ENCODE results near the gene CCDC71. TPM values are rescaled to one million over a fixed set of nuclear protein-coding genes. Genes with fewer than 3 reads are reported as not detected.

CCDC71 gene
- total and polyA plus RNA-seq, 9 of the 15 experiments (the other 6 are each of a cell fraction or from before 2014, with no cell fraction given), result 0.13 to 19.3 (median 14.3) TPM

- TF ChIP-seq MTA3 (IDR thresholded peaks at IDR 0.05; ENCODE audit: borderline replicate concordance) (peak; percentile 85; the same call in 1 of the 2 replicates), SRSF1 (IDR thresholded peaks at IDR 0.05; ENCODE audit: low read depth, low read length) (no peak), LCOR (CRISPR knock-in tag; IDR thresholded peaks at IDR 0.05) (peak; percentile 96), CC2D1A (IDR thresholded peaks at IDR 0.05) (no peak; the same call in 1 of the 2 replicates), GTF2A2 (tag; IDR thresholded peaks at IDR 0.05) (no peak), CHD2 (IDR thresholded peaks at IDR 0.05; ENCODE audit: low read depth, low read length) (no peak; the same call in 1 of the 2 replicates), PHF20 (IDR thresholded peaks at IDR 0.05; ENCODE audit: partially characterized antibody) (peak; percentile 27), FOSL1 (tag; conservative IDR thresholded peaks at IDR 0.05) (no peak; the same call in 1 of the 2 replicates), GTF2E2 (tag; IDR thresholded peaks at IDR 0.05) (no peak), HIVEP1 (CRISPR knock-in tag; IDR thresholded peaks at IDR 0.05) (no peak), ZNF280B (CRISPR knock-in tag; IDR thresholded peaks at IDR 0.05) (no peak)
- TF ChIP-seq, protein P1, sequence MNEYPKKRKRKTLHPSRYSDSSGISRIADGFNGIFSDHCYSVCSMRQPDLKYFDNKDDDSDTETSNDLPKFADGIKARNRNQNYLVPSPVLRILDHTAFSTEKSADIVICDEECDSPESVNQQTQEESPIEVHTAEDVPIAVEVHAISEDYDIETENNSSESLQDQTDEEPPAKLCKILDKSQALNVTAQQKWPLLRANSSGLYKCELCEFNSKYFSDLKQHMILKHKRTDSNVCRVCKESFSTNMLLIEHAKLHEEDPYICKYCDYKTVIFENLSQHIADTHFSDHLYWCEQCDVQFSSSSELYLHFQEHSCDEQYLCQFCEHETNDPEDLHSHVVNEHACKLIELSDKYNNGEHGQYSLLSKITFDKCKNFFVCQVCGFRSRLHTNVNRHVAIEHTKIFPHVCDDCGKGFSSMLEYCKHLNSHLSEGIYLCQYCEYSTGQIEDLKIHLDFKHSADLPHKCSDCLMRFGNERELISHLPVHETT (CRISPR knock-in tag; conservative IDR thresholded peaks at IDR 0.05 in 1 of 2, IDR thresholded peaks at IDR 0.05 in 1 of 2), result peak in 1 of 2 experiments; percentile 50; a peak in 1 of 4 replicates
- TF ChIP-seq, protein P2, sequence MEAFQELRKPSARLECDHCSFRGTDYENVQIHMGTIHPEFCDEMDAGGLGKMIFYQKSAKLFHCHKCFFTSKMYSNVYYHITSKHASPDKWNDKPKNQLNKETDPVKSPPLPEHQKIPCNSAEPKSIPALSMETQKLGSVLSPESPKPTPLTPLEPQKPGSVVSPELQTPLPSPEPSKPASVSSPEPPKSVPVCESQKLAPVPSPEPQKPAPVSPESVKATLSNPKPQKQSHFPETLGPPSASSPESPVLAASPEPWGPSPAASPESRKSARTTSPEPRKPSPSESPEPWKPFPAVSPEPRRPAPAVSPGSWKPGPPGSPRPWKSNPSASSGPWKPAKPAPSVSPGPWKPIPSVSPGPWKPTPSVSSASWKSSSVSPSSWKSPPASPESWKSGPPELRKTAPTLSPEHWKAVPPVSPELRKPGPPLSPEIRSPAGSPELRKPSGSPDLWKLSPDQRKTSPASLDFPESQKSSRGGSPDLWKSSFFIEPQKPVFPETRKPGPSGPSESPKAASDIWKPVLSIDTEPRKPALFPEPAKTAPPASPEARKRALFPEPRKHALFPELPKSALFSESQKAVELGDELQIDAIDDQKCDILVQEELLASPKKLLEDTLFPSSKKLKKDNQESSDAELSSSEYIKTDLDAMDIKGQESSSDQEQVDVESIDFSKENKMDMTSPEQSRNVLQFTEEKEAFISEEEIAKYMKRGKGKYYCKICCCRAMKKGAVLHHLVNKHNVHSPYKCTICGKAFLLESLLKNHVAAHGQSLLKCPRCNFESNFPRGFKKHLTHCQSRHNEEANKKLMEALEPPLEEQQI (IDR thresholded peaks at IDR 0.05), result no peak
- TF ChIP-seq, protein P3, sequence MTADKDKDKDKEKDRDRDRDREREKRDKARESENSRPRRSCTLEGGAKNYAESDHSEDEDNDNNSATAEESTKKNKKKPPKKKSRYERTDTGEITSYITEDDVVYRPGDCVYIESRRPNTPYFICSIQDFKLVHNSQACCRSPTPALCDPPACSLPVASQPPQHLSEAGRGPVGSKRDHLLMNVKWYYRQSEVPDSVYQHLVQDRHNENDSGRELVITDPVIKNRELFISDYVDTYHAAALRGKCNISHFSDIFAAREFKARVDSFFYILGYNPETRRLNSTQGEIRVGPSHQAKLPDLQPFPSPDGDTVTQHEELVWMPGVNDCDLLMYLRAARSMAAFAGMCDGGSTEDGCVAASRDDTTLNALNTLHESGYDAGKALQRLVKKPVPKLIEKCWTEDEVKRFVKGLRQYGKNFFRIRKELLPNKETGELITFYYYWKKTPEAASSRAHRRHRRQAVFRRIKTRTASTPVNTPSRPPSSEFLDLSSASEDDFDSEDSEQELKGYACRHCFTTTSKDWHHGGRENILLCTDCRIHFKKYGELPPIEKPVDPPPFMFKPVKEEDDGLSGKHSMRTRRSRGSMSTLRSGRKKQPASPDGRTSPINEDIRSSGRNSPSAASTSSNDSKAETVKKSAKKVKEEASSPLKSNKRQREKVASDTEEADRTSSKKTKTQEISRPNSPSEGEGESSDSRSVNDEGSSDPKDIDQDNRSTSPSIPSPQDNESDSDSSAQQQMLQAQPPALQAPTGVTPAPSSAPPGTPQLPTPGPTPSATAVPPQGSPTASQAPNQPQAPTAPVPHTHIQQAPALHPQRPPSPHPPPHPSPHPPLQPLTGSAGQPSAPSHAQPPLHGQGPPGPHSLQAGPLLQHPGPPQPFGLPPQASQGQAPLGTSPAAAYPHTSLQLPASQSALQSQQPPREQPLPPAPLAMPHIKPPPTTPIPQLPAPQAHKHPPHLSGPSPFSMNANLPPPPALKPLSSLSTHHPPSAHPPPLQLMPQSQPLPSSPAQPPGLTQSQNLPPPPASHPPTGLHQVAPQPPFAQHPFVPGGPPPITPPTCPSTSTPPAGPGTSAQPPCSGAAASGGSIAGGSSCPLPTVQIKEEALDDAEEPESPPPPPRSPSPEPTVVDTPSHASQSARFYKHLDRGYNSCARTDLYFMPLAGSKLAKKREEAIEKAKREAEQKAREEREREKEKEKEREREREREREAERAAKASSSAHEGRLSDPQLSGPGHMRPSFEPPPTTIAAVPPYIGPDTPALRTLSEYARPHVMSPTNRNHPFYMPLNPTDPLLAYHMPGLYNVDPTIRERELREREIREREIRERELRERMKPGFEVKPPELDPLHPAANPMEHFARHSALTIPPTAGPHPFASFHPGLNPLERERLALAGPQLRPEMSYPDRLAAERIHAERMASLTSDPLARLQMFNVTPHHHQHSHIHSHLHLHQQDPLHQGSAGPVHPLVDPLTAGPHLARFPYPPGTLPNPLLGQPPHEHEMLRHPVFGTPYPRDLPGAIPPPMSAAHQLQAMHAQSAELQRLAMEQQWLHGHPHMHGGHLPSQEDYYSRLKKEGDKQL (CRISPR knock-in tag; IDR thresholded peaks at IDR 0.05; ENCODE audit: borderline replicate concordance), result no peak
Measured at GRCh38 chr3:49171119-49171774, 5.1 kb upstream of the CCDC71 start, which contains the start of gene KLHDC8B (continued).
